ENCODE measurements around the gene BTBD7. TPM values are rescaled to one million over a fixed set of nuclear protein-coding genes. Genes with fewer than 3 reads are reported as not detected.

The BTBD7 gene
- total and polyA plus RNA-seq, 3 donors from 2014 or later, result 16.9 to 27.8 (median 26.1) TPM

GRCh38 chr14:93311082-93311481 is 21.8 kb downstream of the BTBD7 start:
- TF ChIP-seq POLR2A (IDR thresholded peaks at IDR 0.05) (no peak), CTCF (IDR thresholded peaks at IDR 0.05) (no peak)
- H3K9me3 ChIP-seq, result no peaks in the 10 kb centered on the region
- H3K36me3 ChIP-seq (ENCODE audit: low read depth, missing control alignments), result no peaks in the 10 kb centered on the region
- DNase-seq, result no peak
- intact Hi-C loops (cut with DNase I; ENCODE audit: low total_unique reads), result no loop called here
- no peaks in the 10 kb centered on the region for H3K4me1 ChIP-seq
- H3K27me3 ChIP-seq, result no peaks in the 10 kb centered on the region
- H3K27ac ChIP-seq, result no peak overlapping the region
- WGBS, 2 donors, result 72 to 79% methylated on average over 1 of the region's 1 CpG
- no peak overlapping the region for H3K4me3 ChIP-seq

GRCh38 chr14:93309427-93309966 is 23.3 kb downstream of the BTBD7 start:
- Histone ChIP-seq H3K36me3 (ENCODE audit: low read depth, missing control alignments) (no peaks in the 10 kb centered on the region), H3K9me3 (no peaks in the 10 kb centered on the region), H3K27me3 (no peaks in the 10 kb centered on the region), H3K4me1 (no peaks in the 10 kb centered on the region), H3K4me3 (no peak overlapping the region), H3K27ac (no peak overlapping the region)
- WGBS, 2 donors, result 88 to 93% methylated on average over 2 of the region's 2 CpGs
- TF ChIP-seq CTCF (IDR thresholded peaks at IDR 0.05) (no peak), POLR2A (IDR thresholded peaks at IDR 0.05) (no peak)
- DNase-seq, result no peak
- intact Hi-C loops (cut with DNase I; ENCODE audit: low total_unique reads), result no loop called here

GRCh38 chr14:93308686-93309345 is 24.0 kb downstream of the BTBD7 start:
- DNase-seq, result no peak
- peaks cover 2% of the 10 kb centered on the region for H3K4me1 ChIP-seq
- no peaks in the 10 kb centered on the region for H3K36me3 ChIP-seq (ENCODE audit: low read depth, missing control alignments)
- no peaks in the 10 kb centered on the region for H3K9me3 ChIP-seq
- H3K4me3 ChIP-seq, result no peak overlapping the region
- TF ChIP-seq POLR2A (IDR thresholded peaks at IDR 0.05), result no peak
- no peak for TF ChIP-seq CTCF (IDR thresholded peaks at IDR 0.05)
- intact Hi-C loops (cut with DNase I; ENCODE audit: low total_unique reads), result no loop called here
- 87 to 95% methylated on average over 2 of the region's 2 CpGs for WGBS, 2 donors
- no peak overlapping the region for H3K27ac ChIP-seq
- no peaks in the 10 kb centered on the region for H3K27me3 ChIP-seq

GRCh38 chr14:93306812-93307211 is 26.0 kb downstream of the BTBD7 start:
- TF ChIP-seq CTCF (IDR thresholded peaks at IDR 0.05), result no peak
- TF ChIP-seq POLR2A (IDR thresholded peaks at IDR 0.05), result no peak
- DNase-seq, result no peak
- H3K4me3 ChIP-seq, result no peak overlapping the region
- H3K9me3 ChIP-seq, result no peaks in the 10 kb centered on the region
- intact Hi-C loops (cut with DNase I; ENCODE audit: low total_unique reads), result no loop called here
- H3K36me3 ChIP-seq (ENCODE audit: low read depth, missing control alignments), result no peaks in the 10 kb centered on the region
- peaks cover 6% of the 10 kb centered on the region for H3K4me1 ChIP-seq
- no peaks in the 10 kb centered on the region for H3K27me3 ChIP-seq
- H3K27ac ChIP-seq, result no peak overlapping the region
